Measurements from ENCODE around the gene CTIF.

DNA sequence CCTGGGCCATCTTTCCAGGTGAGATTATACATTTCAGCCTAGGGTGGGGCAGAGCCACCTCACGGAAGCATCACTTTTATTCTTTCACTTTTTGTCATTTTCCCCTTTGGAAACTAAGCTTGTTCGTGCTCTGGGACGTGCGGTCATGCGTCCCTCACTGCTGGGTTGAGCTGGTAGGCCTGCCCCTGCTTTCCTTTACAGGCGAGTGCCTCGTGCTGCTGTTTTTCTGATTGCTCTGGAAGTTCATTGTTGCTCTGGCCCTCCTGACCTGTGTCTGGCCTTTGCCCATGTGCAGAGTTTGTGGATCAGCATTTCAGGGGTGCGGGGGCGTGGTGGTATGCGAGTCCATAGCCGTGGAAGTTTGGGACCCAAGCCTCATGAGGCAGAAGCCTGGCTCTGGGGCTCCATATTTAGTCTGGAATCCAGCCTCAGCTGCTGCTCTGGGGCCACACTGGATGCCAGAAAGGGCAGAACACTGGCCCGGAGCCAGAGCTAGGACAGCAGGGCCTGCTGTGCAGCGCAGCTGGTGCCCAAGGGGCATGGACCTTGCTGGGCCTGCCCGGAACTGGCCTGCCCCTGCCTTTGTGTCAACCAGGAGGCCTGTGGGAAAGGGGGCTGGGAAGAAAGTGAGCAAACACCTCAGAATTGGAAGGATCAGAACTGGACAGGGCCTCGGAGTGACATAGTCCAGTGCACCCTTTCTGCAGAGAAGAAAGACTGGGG, 51.1 kb downstream of the CTIF start:
- TF ChIP-seq, protein P1, sequence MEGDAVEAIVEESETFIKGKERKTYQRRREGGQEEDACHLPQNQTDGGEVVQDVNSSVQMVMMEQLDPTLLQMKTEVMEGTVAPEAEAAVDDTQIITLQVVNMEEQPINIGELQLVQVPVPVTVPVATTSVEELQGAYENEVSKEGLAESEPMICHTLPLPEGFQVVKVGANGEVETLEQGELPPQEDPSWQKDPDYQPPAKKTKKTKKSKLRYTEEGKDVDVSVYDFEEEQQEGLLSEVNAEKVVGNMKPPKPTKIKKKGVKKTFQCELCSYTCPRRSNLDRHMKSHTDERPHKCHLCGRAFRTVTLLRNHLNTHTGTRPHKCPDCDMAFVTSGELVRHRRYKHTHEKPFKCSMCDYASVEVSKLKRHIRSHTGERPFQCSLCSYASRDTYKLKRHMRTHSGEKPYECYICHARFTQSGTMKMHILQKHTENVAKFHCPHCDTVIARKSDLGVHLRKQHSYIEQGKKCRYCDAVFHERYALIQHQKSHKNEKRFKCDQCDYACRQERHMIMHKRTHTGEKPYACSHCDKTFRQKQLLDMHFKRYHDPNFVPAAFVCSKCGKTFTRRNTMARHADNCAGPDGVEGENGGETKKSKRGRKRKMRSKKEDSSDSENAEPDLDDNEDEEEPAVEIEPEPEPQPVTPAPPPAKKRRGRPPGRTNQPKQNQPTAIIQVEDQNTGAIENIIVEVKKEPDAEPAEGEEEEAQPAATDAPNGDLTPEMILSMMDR (conservative IDR thresholded peaks at IDR 0.05; ENCODE audit: low read depth, low read length): no peak
- TF ChIP-seq EZH2 (IDR thresholded peaks at IDR 0.05; ENCODE audit: low read length, unreplicated experiment): no peak
